Right lobe of liver (tissue), 6 donors: ENCODE results near the gene SNAPC5. TPM values are rescaled to one million over a fixed set of nuclear protein-coding genes. Genes with fewer than 3 reads are reported as not detected.

Source experiments
- ATAC-seq, 4 donors: fragments of 200-7000 bp; cut with Tn5 transposase; one replicate each; pipeline ENCODE4 v1.9.1; 2020; ENCODE audit warnings: mild to moderate bottlenecking in 4 of 4, moderate library complexity in 4 of 4
- DNase-seq, 3 donors: peaks; one replicate each; pipeline ENCODE4 v3.0.0-alpha.2; 2020
- H3K27ac ChIP-seq, 3 donors: fragments of 200-600 bp; one replicate each; pipeline ENCODE4 v1.8.0; 2022
- H3K27me3 ChIP-seq, 2 donors: fragments of 200-600 bp; one replicate each; pipeline ENCODE4 v1.8.0; 2022
- H3K36me3 ChIP-seq, 4 donors: fragments of 200-600 bp; sonication (generic) in 1 of 4; one replicate each; pipeline versions ENCODE4 v1.5.1 to v1.8.0; 2017 to 2022; ENCODE audit warnings: control low read depth in 1 of 4
- H3K4me1 ChIP-seq, 4 donors: fragments of 200-600 bp; sonication (generic) in 1 of 4; one replicate each; pipeline versions ENCODE4 v1.5.1 to v1.8.0; 2017 to 2022; ENCODE audit warnings: control low read depth in 1 of 4
- H3K4me3 ChIP-seq, 3 donors: fragments of 200-600 bp; one replicate each; pipeline ENCODE4 v1.8.0; 2022
- H3K9me3 ChIP-seq, 4 donors: fragments of 200-600 bp; sonication (generic) in 1 of 4; one replicate each; pipeline versions ENCODE4 v1.5.1 to v1.8.0; 2017 to 2022; ENCODE audit warnings: control low read depth in 1 of 4
- CTCF ChIP-seq, 4 donors: fragments of 200-600 bp in 3 of 4; fragments of 450-650 bp in 1 of 4; IDR thresholded peaks; one replicate each; pipeline versions ENCODE4 v1.5.1 to v1.8.0; 2016 to 2022; ENCODE audit warnings: antibody characterized with exemption in 4 of 4, mild to moderate bottlenecking in 2 of 4
- POLR2A ChIP-seq: fragments of 450-650 bp; IDR thresholded peaks from one replicate; pipeline ENCODE4 v1.6.1; 2017; ENCODE audit warnings: antibody characterized with exemption, mild to moderate bottlenecking
- WGBS: methylation state at CpG from one replicate; pipeline ENCODE4 v1.1.6; 2018; ENCODE audit warnings: low coverage, low lambda C conversion rate; ENCODE audit not compliant: insufficient coverage; ENCODE audit errors: missing lambda C conversion rate; 5-methylcytosine and 5-hydroxymethylcytosine counted together
- intact Hi-C, 2 donors: fragments of 100-400 bp; cut with DNase I; formaldehyde crosslinking; loops; one replicate each; pipeline versions ENCODE4 v1.11.2 to v1.14.1; 2022
- total RNA-seq, 6 experiments: library from RNA; depleted of rRNA in 2 of 6; stranded (reverse); fragments of >200 nt in 2 of 6; fragmentation: NEBNext Ultra II Directional in 3 of 6; extraction: Animal tissue kit (Norgen Biotek cat#: 25700) in 3 of 6; gene quantifications; one replicate each; pipeline versions ENCODE4 v1.1.0 to v1.2.4, GENCODE V29; 2016 to 2023
- donor health status: DM: no; HTN: yes; CAD: no.
- donor health status: DM: no; HTN: no; CAD: no.
- donor health status: DM: no; HTN: no; CAD: no.
- donor health status: DM: no; HTN: yes; CAD: no.
- donor health status: DM: no; HTN: yes; CAD: no.

SNAPC5 gene
- total RNA-seq, 6 experiments from 2014 or later: 11.8 to 23.1 (median 16.2) TPM

GRCh38 chr15:66482539-66482938 is 15.0 kb downstream of the SNAPC5 start:
- Histone ChIP-seq H3K4me3 (no peak overlapping the region), H3K27me3 (no peaks in the 10 kb centered on the region), H3K36me3 (peaks cover 0 to 2% (median 0%) of the 10 kb centered on the region in 4 donors), H3K27ac (peak overlapping the region in 2 of 3 donors; percentile 66 to 69), H3K4me1 (peaks cover 0 to 51% (median 26%) of the 10 kb centered on the region in 4 donors), H3K9me3 (no peaks in the 10 kb centered on the region)
- intact Hi-C loops: no loop called here
- ATAC-seq (peak; percentile 2 to 39 (median 20)), DNase-seq (peak; percentile 35 to 68 (median 66))
- no peak for TF ChIP-seq POLR2A
- no peak for TF ChIP-seq CTCF (IDR thresholded peaks at IDR 0.05)
- 55% methylated on average over 7 of the region's 9 CpGs for WGBS

GRCh38 chr15:66481107-66481856 is 16.3 kb downstream of the SNAPC5 start:
- no peak for DNase-seq
- no peak overlapping the region for H3K4me3 ChIP-seq
- intact Hi-C loops: no loop called here
- no peaks in the 10 kb centered on the region for H3K9me3 ChIP-seq
- peak in 1 of 4 donors; percentile 3 for ATAC-seq
- H3K27ac ChIP-seq: no peak overlapping the region
- 74% methylated on average over 9 of the region's 10 CpGs for WGBS
- peaks cover 0 to 2% (median 0%) of the 10 kb centered on the region in 4 donors for H3K36me3 ChIP-seq
- H3K4me1 ChIP-seq: peaks cover 0 to 40% (median 21%) of the 10 kb centered on the region in 4 donors
- no peaks in the 10 kb centered on the region for H3K27me3 ChIP-seq
- no peak for TF ChIP-seq CTCF (IDR thresholded peaks at IDR 0.05)
- no peak for TF ChIP-seq POLR2A

- DNase-seq (no peak), ATAC-seq (no peak)
- Histone ChIP-seq H3K4me1 (peaks cover 0 to 31% (median 16%) of the 10 kb centered on the region in 4 donors), H3K36me3 (peaks cover 0 to 2% (median 0%) of the 10 kb centered on the region in 4 donors), H3K27ac (no peak overlapping the region), H3K27me3 (no peaks in the 10 kb centered on the region), H3K4me3 (no peak overlapping the region), H3K9me3 (no peaks in the 10 kb centered on the region)
- 100% methylated on average over 5 of the region's 6 CpGs for WGBS
- no peak for TF ChIP-seq POLR2A
- no peak for TF ChIP-seq CTCF (IDR thresholded peaks at IDR 0.05)
- intact Hi-C loops: no loop called here
Observed at GRCh38 chr15:66480267-66480666, 17.3 kb downstream of the SNAPC5 start.

- intact Hi-C loops: no loop called here
- WGBS: 100% methylated on average over 1 of the region's 2 CpGs
Observed at GRCh38 chr15:66477011-66477410, 20.6 kb downstream of the SNAPC5 start.

More at GRCh38 chr15:66477011-66477410, 20.6 kb downstream of the SNAPC5 start:
- Histone ChIP-seq H3K27ac (no peak overlapping the region), H3K27me3 (no peaks in the 10 kb centered on the region), H3K36me3 (peaks cover 0 to 2% (median 0%) of the 10 kb centered on the region in 4 donors), H3K4me3 (no peak overlapping the region), H3K9me3 (no peaks in the 10 kb centered on the region), H3K4me1 (peaks cover 0 to 5% (median under 1%) of the 10 kb centered on the region in 4 donors)
- no peak for TF ChIP-seq POLR2A
- no peak for TF ChIP-seq CTCF (IDR thresholded peaks at IDR 0.05)
- ATAC-seq (no peak), DNase-seq (no peak)
